Cerebellar nuclear complex (tissue), 1 donor: Measurements from ENCODE around the gene EFCAB8.
"Not testable (repeated sequence)": the region's sequence is repeated elsewhere in the genome, so short reads cannot be mapped to it uniquely, and the experiment has no call there.

Experiments
- DNase-seq, 2 experiments: peaks; one replicate each; lab custom pipeline; 2025; lab: John Stamatoyannopoulos, UW

Gene EFCAB8

DNA sequence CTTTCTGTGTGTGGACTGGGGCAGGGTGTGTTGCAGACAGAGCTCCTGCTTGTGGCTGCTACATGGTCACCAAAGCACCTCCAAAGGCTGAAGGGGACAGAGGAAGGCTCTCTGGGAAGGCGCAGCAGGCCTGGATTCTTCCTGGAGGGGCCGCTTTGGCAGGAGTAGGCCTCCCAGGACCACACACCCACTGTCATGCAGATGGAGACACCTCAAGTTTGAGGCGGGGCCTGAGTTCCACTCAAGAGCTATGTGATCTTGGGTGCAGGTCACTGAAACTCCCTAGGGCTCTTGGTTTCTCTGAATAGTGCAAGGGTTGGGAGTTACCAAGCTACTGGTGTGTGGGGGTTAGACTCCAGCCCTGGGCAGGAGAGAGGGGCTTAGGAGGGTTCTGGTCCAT lies 27.9 kb downstream of the EFCAB8 start:
- no peak for DNase-seq

DNA sequence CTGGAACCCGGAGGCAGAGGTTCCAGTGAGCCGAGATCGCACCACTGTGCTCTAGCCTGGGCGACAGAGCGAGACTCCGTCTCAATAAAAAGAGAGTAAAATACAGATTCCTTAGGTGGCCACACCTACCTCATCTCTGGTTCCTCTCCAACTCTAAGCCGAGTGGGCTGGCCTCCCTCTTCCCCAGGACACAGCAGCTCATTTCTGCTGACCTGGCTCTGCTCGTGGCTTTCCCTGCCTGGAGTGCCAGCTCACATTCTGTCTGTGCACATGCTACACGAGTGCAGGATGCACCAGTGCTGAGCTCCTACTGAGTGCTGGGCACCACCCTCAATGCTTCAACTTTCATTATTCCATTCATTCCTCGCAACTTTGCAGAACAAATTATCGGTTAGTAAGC lies 28.8 kb downstream of the EFCAB8 start:
- no peak for DNase-seq

DNA sequence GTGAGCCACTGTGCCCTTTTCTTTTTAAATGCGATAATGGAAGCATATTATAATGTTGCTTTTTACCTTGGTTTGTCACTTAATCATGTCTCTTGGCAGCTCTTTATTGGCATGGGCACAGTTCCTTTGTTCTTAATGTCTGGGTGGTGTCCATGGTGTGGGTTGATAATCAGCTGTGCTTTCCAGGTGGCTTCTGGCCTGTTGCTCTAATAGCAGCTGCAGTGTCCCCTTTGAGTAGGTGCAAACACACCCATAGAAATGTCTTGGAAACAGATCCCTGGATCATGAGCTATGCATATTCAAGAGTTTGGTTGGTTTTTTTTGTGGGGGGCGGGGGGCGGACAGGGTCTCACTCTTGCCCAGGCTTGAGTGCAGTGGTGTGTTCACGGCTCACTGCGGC lies 29.9 kb downstream of the EFCAB8 start:
- no peak for DNase-seq

- no peak for DNase-seq
Observed at GRCh38 chr20:32889281-32889680, 30.6 kb downstream of the EFCAB8 start.

- DNase-seq: no peak
Observed at GRCh38 chr20:32891491-32891890, 32.8 kb downstream of the EFCAB8 start.

GRCh38 chr20:32891926-32892660 lies 33.4 kb downstream of the EFCAB8 start:
- no peak for DNase-seq

- no peak for DNase-seq
Observed at GRCh38 chr20:32893263-32894025, 34.7 kb downstream of the EFCAB8 start.

- no peak for DNase-seq
Observed at GRCh38 chr20:32894026-32894483, 35.3 kb downstream of the EFCAB8 start.

- no peak for DNase-seq
Observed at GRCh38 chr20:32894711-32895355, 36.1 kb downstream of the EFCAB8 start.

- no peak for DNase-seq
Observed at GRCh38 chr20:32896521-32897280, 38.0 kb downstream of the EFCAB8 start.

DNA sequence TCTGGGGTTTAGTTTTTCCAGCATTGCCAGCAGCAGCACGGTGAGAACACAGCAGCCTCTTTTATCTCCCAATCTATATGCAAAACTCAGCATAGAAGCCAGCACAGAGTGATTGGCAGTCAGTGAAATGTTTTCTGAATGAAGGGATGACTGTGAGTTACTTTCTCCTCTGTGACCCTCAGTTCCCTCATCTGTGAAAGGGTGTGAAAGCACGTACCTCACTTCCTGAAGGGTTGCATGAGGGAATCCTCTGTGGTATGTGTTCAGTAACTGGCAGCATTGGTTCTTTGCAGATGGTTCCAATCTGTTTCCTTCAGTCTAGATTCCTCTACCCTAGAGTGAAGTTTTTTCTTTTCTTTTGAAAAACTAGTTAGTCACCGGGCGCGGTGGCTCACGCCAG lies 40.0 kb downstream of the EFCAB8 start:
- no peak for DNase-seq

DNA sequence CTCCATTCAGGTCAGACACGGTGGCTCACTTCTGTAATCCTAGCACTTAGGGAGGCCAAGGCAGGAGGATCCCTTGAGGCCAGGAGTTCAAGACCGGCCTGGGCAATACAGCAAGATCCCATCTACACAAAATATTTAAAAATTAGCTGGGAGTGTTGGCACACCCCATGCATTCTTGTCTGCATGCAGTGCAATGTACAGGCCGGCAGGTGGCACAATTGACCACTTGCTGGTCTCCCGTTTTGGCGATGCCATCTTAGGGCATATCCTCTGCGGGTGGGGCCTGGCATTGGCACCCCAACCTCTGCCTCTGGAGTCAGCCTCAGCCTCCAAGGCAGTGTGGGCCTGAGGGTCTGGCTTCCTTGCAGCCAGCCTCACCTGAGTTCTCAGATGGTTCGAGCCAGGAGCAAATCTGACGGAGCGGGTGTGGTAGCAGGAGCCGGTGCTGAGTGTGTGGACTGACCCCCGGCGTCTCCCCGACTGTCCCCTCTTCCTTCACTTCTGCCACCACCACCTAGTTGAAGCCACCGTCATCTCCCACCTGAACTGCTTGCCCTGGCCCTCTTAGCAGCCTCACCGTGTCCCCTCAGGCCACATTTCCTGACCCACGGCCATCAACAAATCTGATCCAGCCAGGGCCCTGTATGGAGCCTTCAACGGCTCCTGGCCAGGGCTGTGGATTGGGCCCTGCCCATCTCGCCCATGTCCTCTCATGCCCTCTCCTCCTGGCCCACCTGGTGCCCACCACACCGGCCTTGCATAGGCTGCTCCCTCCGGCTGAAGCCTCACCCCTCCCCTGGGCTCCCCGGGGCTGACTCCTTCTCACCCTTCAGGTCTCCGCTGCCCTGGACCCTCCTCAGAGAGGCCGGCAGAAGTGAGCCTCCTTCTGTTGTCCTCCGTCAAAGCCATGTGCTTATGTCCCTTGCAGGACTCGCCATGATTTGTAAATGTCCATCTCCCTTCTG lies 44.0 kb downstream of the EFCAB8 start:
- peak in 1 of 2 experiments; percentile 15 for DNase-seq

DNA sequence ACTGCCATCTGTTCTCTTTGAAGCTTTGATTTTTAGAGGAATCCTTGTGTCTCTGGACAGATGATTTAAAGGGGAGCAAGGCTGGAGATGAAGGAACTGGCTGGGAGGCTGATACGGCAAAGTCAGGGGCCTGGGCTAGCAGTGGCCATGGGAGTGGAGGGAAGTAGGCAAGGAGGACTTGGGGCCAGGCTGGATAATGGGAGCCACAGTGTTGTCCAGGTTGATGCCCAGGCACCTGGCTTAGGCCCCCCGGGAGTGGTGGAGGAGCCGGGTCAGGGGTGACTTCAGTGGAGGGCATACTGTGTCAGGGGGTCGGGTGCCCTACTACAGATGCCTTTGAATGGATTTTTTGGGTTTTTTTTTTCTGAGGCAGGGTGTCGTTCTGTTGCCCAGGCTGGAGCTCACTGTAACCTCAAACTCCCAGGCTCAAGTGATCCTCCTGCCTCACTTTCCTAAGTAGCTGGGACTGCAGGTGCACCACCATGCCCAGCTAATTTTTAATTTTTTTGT lies 45.0 kb downstream of the EFCAB8 start:
- DNase-seq: no peak

DNA sequence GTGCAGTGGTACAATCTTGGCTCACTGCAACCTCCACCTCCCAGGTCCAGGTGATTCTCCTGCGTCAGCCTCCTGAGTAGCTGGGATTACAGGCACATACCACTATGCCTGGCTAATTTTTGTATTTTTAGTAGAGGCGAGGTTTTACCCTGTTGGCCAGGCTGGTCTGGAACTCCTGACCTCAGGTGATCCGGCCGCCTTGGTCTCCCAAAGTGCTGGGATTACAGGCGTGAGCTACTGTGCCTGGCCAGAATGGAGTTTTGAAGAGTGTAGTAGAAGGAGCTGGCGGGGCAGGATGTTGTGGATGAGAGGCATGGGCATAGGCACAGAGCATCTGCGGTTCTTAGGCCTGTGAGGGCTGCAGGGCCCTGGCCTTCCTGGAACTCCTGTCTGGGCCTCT lies 46.0 kb downstream of the EFCAB8 start:
- not testable (repeated sequence) for DNase-seq

DNA sequence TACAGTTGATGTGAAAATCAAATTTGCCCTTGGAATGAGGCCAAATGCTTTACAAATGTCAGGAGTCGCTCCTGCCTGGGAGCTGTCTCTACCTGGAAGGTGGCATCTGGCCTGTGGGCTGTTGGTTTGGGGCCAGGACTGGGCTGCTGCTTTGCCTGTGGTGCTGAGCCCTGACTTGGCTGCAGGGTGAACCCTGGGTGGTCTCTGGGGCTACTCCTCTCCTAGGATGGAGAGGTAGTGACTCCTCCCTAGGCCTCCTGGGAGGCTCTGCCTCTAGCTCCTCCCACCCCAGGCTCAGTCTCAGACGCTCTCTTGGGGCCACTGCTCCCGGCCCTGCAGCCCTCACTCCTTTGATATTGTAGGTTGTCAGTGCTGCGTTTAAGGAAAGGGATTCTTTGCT lies 47.5 kb downstream of the EFCAB8 start:
- no peak for DNase-seq

DNA sequence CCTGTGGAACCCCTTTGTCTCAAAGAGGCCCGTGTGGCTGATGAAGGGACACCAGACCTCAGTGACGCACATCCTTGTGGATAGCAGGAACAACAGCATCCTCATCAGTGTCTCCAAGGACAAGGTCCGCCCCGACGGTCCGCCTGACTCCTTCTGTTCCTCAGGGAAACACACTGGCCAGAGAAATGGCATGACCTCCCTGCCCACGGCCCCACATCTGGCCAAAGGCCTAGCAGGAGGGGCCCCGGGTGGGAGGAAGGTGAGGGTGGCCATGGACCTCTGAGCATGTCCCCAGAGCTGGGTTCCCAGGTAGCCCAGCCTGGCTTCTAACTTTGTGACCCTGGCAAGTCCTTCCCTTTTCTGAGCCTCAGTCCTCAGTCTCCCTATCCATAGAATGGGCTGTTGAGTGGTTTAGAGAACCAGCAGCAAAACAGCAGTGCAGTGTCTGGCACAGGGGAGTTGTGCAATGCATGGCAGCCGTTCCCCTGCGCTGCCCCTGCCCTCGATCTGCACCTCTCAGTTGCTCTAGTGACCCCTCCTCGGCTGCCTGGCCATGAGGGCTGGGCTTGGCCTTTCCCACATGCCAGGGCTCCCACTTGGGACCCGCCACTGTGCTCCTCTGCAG lies 48.3 kb downstream of the EFCAB8 start:
- no peak for DNase-seq

DNA sequence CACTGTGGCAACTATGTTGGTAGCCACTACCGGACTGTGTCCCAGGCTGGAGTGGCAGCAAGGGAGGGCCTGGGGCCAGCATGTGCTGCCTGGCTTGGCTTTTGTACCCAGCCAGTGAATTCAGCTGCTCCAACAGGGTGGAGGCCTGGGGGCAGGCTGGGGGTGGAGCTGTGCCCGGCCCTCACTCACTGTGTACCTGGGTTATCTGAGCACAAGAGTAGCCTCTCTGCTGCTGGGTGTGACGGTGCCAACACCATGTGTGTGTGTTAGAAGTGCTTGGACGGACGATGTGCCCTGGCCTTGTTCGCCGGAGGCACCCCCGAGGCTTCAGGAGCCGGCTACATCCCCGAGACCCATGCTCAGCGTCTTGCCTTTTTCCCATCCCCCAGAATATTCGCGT lies 49.2 kb downstream of the EFCAB8 start:
- DNase-seq: no peak

GRCh38 chr20:32908334-32909292 lies 49.9 kb downstream of the EFCAB8 start:
- DNase-seq: no peak

- DNase-seq: no peak
Observed at GRCh38 chr20:32909451-32909850, 50.7 kb downstream of the EFCAB8 start.
